Muscle of back (tissue), 10 donors: ENCODE results near the gene JADE3. TPM values are rescaled to one million over a fixed set of nuclear protein-coding genes. Genes with fewer than 3 reads are reported as not detected.

ENCODE experiments used
- polyA plus RNA-seq, 10 donors: library from polyadenylated mRNA; unstranded; fragments of 120-200 nt; gene quantifications; one replicate each; pipeline ENCODE4 v1.2.1, GENCODE V29; 2013; ENCODE audit not compliant: insufficient read length in 10 of 10

Gene JADE3
- polyA plus RNA-seq, 10 donors: 4.1 to 6.0 (median 5.0) TPM

Other genes starting within 250 kb of the JADE3 start
- gene SLC9A7, start 153.3 kb upstream of the JADE3 start, polyA plus RNA-seq: 10 to 100 TPM in 1 of 10 donors, 1 to 10 TPM in 9; 5.1 to 11.1 (median 6.0) TPM
- 10 to 100 TPM in 7 of 10 donors, 1 to 10 TPM in 3; 7.6 to 13.7 (median 10.7) TPM for gene RP2, start 75.4 kb upstream of the JADE3 start, polyA plus RNA-seq
- gene RGN, start 166.0 kb downstream of the JADE3 start, polyA plus RNA-seq: 1 to 10 TPM; 1.3 to 3.0 (median 1.8) TPM
- 100 to 1,000 TPM in 3 of 10 donors, 10 to 100 TPM in 7; 84.8 to 108 (median 95.0) TPM for gene NDUFB11, start 232.3 kb downstream of the JADE3 start, polyA plus RNA-seq
- 10 to 100 TPM; 28.6 to 43.4 (median 34.4) TPM for gene RBM10, start 232.8 kb downstream of the JADE3 start, polyA plus RNA-seq